Measurements from ENCODE around the gene TMEM156. TPM values are rescaled to one million over a fixed set of nuclear protein-coding genes. Genes with fewer than 3 reads are reported as not detected.

The TMEM156 gene
- polyA plus RNA-seq, 3 donors = 0.31 to 1.1 (median 0.43) TPM

DNA sequence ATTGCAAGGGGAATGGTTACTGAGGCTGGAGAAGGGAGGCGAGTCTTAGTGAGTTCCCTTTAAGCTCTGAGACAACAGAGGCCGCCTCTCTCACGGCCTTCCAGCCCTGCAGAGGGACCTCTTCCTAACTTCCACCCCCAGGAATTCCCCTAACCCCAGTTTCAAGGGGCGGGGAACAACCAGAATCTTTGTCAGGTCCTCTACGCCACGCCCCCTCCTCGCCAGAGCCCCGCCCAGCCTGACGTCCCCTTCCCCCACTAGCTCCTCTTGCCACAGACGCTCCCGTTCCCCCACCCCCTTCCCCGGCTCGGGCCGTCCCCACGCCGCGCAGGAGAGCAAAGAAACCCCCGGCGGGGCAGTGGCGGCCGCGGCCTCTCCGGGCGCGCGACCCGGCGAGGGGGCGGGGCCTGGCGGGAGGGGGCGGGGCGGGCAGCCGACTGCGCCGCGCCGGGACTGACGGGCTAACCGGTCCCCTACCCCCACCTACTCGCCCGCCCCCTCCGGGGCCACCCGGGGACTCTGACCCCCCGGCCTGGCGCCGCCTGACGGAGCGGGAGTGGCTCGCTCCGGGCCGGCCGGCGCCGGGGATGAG is 12.3 kb upstream of the TMEM156 start:
- peak overlapping the region; percentile 87 for H3K9ac ChIP-seq (ENCODE audit: insufficient read depth, low read length, poor library complexity, severe bottlenecking)
- peak; percentile 97 to 99 (median 98) for DNase-seq
- no peaks in the 10 kb centered on the region for H3K9me3 ChIP-seq (replicated peaks in 1 of 2; ENCODE audit: control insufficient read depth in 1 of 2, insufficient read depth in 1 of 2, low read length in 2 of 2)
- peak overlapping the region; percentile 49 for H2AFZ ChIP-seq (ENCODE audit: insufficient read depth, low read depth, low read length, poor library complexity, severe bottlenecking)
- peaks cover 2% of the 10 kb centered on the region for H3K79me2 ChIP-seq (ENCODE audit: insufficient read depth, low read length)
- peaks cover 38 to 47% of the 10 kb centered on the region in 2 donors for H3K4me1 ChIP-seq (ENCODE audit: control insufficient read depth in 1 of 2, insufficient read depth in 2 of 2, low read length in 2 of 2)
- no peaks in the 10 kb centered on the region for H3K27me3 ChIP-seq (ENCODE audit: control insufficient read depth in 2 of 2, insufficient read depth in 2 of 2, low read length in 2 of 2)
- peak overlapping the region; percentile 54 to 98 (median 87) for H3K4me3 ChIP-seq (replicated peaks in 1 of 3; ENCODE audit: low read depth in 2 of 3, low read length in 3 of 3)
- Mint-ChIP-seq H3K36me3 (no peaks in the 10 kb centered on the region), H3K9me3 (no peaks in the 10 kb centered on the region), H3K27me3 (ENCODE audit: low read depth in 3 of 3) (no peaks in the 10 kb centered on the region), H3K27ac (peak overlapping the region; percentile 87 to 95 (median 90)), H3K4me1 (peaks cover 48% of the 10 kb centered on the region), H3K4me3 (peak overlapping the region; percentile 79 to 84)
- TF ChIP-seq, protein P1, sequence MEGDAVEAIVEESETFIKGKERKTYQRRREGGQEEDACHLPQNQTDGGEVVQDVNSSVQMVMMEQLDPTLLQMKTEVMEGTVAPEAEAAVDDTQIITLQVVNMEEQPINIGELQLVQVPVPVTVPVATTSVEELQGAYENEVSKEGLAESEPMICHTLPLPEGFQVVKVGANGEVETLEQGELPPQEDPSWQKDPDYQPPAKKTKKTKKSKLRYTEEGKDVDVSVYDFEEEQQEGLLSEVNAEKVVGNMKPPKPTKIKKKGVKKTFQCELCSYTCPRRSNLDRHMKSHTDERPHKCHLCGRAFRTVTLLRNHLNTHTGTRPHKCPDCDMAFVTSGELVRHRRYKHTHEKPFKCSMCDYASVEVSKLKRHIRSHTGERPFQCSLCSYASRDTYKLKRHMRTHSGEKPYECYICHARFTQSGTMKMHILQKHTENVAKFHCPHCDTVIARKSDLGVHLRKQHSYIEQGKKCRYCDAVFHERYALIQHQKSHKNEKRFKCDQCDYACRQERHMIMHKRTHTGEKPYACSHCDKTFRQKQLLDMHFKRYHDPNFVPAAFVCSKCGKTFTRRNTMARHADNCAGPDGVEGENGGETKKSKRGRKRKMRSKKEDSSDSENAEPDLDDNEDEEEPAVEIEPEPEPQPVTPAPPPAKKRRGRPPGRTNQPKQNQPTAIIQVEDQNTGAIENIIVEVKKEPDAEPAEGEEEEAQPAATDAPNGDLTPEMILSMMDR (IDR thresholded peaks at IDR 0.05) = no peak
- H4K20me1 ChIP-seq (ENCODE audit: insufficient read depth, low read length) = peaks cover 31% of the 10 kb centered on the region
- no peaks in the 10 kb centered on the region for H3K36me3 ChIP-seq (replicated peaks in 1 of 2; ENCODE audit: control insufficient read depth in 1 of 2, insufficient read depth in 2 of 2, low read length in 2 of 2)
- peak overlapping the region; percentile 47 to 81 for H3K27ac ChIP-seq (ENCODE audit: low read depth in 1 of 2, low read length in 2 of 2)
- intact Hi-C loops (cut with micrococcal nuclease) = loop anchor here in 1 of 2 donors (10.0 kb wide), 1 partner anchor 60 kb away; no protein-coding TSS in a partner anchor
- peak overlapping the region; percentile 90 for H3K4me2 ChIP-seq (replicated peaks; ENCODE audit: extremely low read depth, low read length, poor library complexity, severe bottlenecking)
- under 1% methylated on average over 32 of the region's 54 CpGs for WGBS (ENCODE audit: insufficient coverage)

- no peaks in the 10 kb centered on the region for H3K79me2 ChIP-seq (ENCODE audit: insufficient read depth, low read length)
- H3K27ac Mint-ChIP-seq = peak overlapping the region; percentile 87 to 95 (median 90)
- H3K4me3 ChIP-seq (replicated peaks in 1 of 3; ENCODE audit: low read depth in 2 of 3, low read length in 3 of 3) = peak overlapping the region; percentile 54 to 98 (median 87)
- peak; percentile 25 to 68 (median 34) for DNase-seq
- peaks cover 38 to 47% of the 10 kb centered on the region in 2 donors for H3K4me1 ChIP-seq (ENCODE audit: control insufficient read depth in 1 of 2, insufficient read depth in 2 of 2, low read length in 2 of 2)
- peak overlapping the region; percentile 79 to 84 for H3K4me3 Mint-ChIP-seq
- TF ChIP-seq, protein P1 (IDR thresholded peaks at IDR 0.05) = no peak
- H2AFZ ChIP-seq (ENCODE audit: insufficient read depth, low read depth, low read length, poor library complexity, severe bottlenecking) = peak overlapping the region; percentile 33
- H3K9ac ChIP-seq (ENCODE audit: insufficient read depth, low read length, poor library complexity, severe bottlenecking) = peak overlapping the region; percentile 87
- H3K27ac ChIP-seq (ENCODE audit: low read depth in 1 of 2, low read length in 2 of 2) = peak overlapping the region; percentile 47 to 81
- no peaks in the 10 kb centered on the region for H3K9me3 ChIP-seq (replicated peaks in 1 of 2; ENCODE audit: control insufficient read depth in 1 of 2, insufficient read depth in 1 of 2, low read length in 2 of 2)
- H3K36me3 ChIP-seq (replicated peaks in 1 of 2; ENCODE audit: control insufficient read depth in 1 of 2, insufficient read depth in 2 of 2, low read length in 2 of 2) = no peaks in the 10 kb centered on the region
- peak overlapping the region; percentile 74 for H3K4me2 ChIP-seq (replicated peaks; ENCODE audit: extremely low read depth, low read length, poor library complexity, severe bottlenecking)
- H4K20me1 ChIP-seq (ENCODE audit: insufficient read depth, low read length) = peaks cover 26% of the 10 kb centered on the region
- intact Hi-C loops (cut with micrococcal nuclease) = loop anchor here in 1 of 2 donors (10.0 kb wide), 1 partner anchor 59 kb away; no protein-coding TSS in a partner anchor
- WGBS (ENCODE audit: insufficient coverage) = no CpG with 5 or more reads among the region's 8 CpGs
- H3K4me1 Mint-ChIP-seq = peaks cover 47% of the 10 kb centered on the region
- H3K9me3 Mint-ChIP-seq = no peaks in the 10 kb centered on the region
- no peaks in the 10 kb centered on the region for H3K36me3 Mint-ChIP-seq
- H3K27me3 Mint-ChIP-seq (ENCODE audit: low read depth in 3 of 3) = no peaks in the 10 kb centered on the region
- no peaks in the 10 kb centered on the region for H3K27me3 ChIP-seq (ENCODE audit: control insufficient read depth in 2 of 2, insufficient read depth in 2 of 2, low read length in 2 of 2)
Measured at GRCh38 chr4:39043861-39044363, 11.7 kb upstream of the TMEM156 start.

Measured in CD14-positive monocyte (primary cell).